NCI-H2196 treated with DMSO at 0.1 percent for 48 hours (cell line): Measurements from ENCODE around the gene CLDN6.
A peak's percentile ranks its signal among the peaks of the same experiment; 100 is the strongest.

Experiments used
- DNase-seq: peaks from one replicate; lab custom pipeline; 2025; ENCODE audit not compliant: unreplicated experiment; lab: John Stamatoyannopoulos, UW

CLDN6 gene

GRCh38 chr16:2973093-2973492, 44.9 kb downstream of the CLDN6 start:
- no peak for DNase-seq

GRCh38 chr16:2971985-2972784, 45.8 kb downstream of the CLDN6 start:
- DNase-seq, result no peak

- no peak for DNase-seq
These were observed 46.6 kb downstream of the CLDN6 start for GRCh38 chr16:2971134-2971984.

- no peak for DNase-seq
These were observed 47.4 kb downstream of the CLDN6 start for GRCh38 chr16:2970563-2970962.

GRCh38 chr16:2969545-2970521, 48.1 kb downstream of the CLDN6 start:
- DNase-seq, result peak; percentile 26

- peak; percentile 80 for DNase-seq
These were observed 49.0 kb downstream of the CLDN6 start, which contains the start of gene PAQR4 for GRCh38 chr16:2968738-2969544. PAQR4 (plus strand) TSS chr16:2969348; CDS start chr16:2969675, 327 bp downstream.

- DNase-seq, result peak; percentile 35
These were observed 49.6 kb downstream of the CLDN6 start for GRCh38 chr16:2968368-2968737.

- DNase-seq, result no peak
These were observed 50.2 kb downstream of the CLDN6 start for GRCh38 chr16:2967721-2968161.

GRCh38 chr16:2967211-2967631, 50.8 kb downstream of the CLDN6 start:
- no peak for DNase-seq

- no peak for DNase-seq
These were observed 51.2 kb downstream of the CLDN6 start for GRCh38 chr16:2966808-2967191.

- DNase-seq, result no peak
These were observed 51.8 kb downstream of the CLDN6 start for GRCh38 chr16:2966043-2966807.
